CD4-positive, alpha-beta T cell treated with Interleukin-1 beta for 1 hour (primary cell): ENCODE measurements around the gene VMO1.

ENCODE experiments used
- DNase-seq, 2 donors: peaks; one replicate each; pipeline ENCODE4 v3.0.0-alpha.2; 2020 to 2022

The VMO1 gene

DNA sequence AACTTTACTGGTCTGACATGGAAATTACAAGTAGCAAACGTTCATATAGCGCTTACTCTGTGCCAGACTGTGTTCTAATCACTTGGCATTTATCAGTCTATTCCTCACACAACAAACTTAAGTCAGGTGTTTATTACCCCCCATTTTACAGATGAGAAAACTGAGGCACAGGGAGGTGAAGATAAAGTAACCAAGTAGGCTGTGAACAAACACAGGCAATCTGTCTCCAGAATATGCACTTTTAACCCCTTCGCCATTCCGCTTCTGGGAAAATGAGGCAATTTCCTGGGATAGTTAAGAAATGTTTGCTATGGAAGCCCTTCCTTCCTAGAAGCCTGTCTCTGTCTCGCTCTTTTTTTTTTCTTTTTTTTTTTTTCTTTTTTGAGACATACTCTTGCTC, 34.2 kb downstream of the VMO1 start:
- no peak for DNase-seq

GRCh38 chr17:4750606-4751005, 35.6 kb downstream of the VMO1 start:
- DNase-seq: no peak

DNA sequence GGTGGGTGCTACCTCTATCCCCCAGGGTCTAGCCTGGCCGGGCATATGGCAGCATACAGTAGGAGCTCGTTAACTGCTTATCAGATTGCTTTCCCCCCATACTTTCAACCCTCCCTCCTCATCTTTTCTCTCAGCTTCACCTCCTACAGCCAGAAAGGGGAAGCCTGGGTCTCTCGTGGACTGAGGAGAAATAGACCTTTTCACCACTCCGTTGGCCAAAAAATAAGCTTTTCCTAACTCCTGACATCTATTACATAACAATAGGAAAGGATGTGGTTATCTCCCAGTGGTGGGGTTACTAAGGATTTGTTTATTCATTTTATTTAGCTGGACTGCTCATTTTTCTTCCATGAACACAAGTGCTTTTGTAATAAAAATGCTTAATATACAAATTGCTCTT, 37.5 kb downstream of the VMO1 start:
- DNase-seq: no peak

- peak; percentile 42 to 62 for DNase-seq
Measured at GRCh38 chr17:4747847-4748246, 38.3 kb downstream of the VMO1 start.

- no peak for DNase-seq
Measured at GRCh38 chr17:4744999-4745969, 40.9 kb downstream of the VMO1 start.

DNA sequence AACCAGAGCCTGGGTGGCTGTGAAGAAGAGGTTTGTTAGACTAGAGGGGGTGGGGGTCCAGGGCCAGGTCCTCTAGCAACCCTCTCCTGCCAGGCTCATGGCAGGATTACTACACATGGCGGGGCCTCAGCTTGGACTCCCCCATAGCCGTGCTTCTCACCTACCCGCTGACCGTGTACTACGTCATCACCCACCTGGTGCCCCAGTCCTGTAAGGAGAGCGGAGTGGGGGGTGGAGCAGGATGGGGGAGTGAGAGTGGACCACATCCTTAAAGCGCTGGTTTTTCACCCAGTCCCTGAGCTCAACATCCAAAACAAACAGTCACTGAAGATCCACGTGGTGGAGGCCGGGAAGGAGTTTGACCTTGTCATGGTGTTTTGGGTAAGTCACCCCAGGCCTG, 42.3 kb downstream of the VMO1 start:
- no peak for DNase-seq

- DNase-seq: no peak
Measured at GRCh38 chr17:4743216-4743615, 42.9 kb downstream of the VMO1 start.

DNA sequence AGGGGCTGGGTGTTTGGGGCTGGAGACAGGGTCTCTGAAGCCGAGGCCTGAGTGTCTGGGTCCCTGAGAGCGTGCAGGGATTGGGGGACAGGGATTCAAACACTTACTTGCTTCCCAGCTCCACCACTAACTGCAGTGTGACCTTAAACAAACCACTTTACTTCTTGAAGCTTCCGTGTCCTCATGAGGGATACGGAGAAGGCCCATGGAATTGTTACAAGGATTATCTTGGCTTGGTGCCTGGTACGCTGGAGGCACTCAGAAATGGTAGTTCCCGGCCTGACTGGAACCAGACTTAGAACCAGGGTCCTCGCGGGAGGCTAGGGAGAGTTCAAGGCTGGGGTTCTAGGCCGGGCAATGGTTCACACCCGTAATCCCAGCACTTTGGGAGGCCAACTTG, 43.5 kb downstream of the VMO1 start:
- no peak for DNase-seq

DNA sequence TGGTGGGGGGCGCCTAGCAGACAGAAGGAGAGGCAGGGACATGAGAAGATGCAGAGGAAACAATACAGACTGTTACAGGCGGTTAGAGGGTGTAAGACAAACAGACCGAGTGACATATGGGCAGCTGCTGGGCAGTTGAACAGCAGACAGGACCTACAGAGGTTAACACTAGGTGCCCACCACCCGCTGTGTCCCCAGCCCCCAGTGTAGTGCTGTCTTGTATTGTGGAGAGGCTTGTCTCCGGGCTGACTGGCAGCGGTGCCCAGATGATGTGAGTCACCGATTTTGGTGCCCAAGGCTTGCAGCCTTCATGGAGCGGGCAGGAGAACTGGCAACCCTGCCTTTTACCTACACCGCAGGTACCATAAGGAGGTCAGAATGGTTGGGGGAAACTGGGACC, 44.0 kb downstream of the VMO1 start:
- no peak for DNase-seq

DNA sequence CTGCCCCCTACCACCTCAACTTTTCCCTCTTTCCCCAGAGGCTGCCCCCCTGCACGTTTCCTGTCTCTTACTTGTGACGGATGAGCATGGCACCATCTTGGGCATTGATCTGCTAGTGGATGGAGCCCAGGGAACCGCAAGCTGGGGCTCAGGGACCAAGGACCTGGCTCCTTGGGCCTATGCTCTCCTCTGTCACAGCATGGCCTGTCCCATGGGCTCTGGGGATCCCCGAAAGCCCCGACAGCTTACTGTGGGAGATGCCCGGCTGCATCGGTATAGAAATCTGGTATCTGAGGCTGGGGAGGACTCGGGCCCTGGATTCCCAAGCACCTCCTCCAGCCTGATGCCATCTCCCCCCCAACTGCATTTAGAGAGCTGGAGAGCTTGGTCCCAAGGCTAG, 44.6 kb downstream of the VMO1 start:
- DNase-seq: no peak

DNA sequence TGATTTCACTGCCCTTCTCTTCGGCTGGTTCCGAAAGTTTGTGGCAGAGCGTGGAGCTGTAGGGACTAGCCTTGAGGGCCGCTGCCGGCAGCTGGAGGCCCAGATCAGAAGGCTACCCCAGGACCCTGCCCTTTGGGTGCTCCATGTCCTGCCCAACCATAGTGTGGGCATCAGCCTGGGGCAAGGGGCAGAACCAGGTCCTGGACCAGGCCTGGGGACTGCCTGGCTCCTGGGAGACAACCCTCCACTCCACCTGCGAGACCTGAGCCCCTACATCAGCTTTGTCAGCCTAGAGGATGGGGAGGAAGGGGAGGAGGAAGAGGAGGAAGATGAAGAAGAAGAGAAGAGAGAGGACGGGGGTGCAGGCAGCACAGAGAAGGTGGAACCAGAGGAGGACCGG, 45.6 kb downstream of the VMO1 start:
- no peak for DNase-seq

DNA sequence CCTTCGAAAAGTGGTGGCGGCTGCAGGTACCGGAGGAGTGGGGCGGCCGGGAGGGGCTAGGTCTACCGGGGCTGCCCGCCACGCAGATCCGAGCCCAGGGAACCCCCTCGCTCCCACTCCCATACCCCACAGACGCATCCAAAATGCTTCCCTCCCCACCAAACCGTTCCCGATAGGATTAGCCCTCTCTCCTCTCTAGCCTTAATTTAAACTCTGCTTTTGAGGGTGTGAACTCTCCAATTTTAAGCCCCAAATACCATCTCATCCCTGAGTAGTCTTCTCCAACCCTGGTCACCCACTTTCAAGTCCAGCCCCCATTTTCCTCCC, 46.2 kb downstream of the VMO1 start:
- no peak for DNase-seq

GRCh38 chr17:4739122-4740024, 46.8 kb downstream of the VMO1 start, which contains the start of the genes CXCL16 and ZMYND15:
CXCL16 (minus strand) TSS chr17:4739928; CDS start chr17:4739339, 589 bp downstream.
ZMYND15 (plus strand) TSS chr17:4739833; CDS start chr17:4740549, 716 bp downstream.
- peak; percentile 76 to 79 for DNase-seq

- peak; percentile 41 to 42 for DNase-seq
Measured at GRCh38 chr17:4738136-4739121, 47.7 kb downstream of the VMO1 start.

- DNase-seq: peak in 1 of 2 donors; percentile 65
Measured at GRCh38 chr17:4735876-4736651, 50.1 kb downstream of the VMO1 start.
